Measurements from ENCODE around the gene ROBO1. TPM values are rescaled to one million over a fixed set of nuclear protein-coding genes. Genes with fewer than 3 reads are reported as not detected.

The ROBO1 gene
- total and polyA plus RNA-seq, 2 donors (not counting 3 experiments of a cell fraction or from before 2014, with no cell fraction given), result 5.9 to 14.2 TPM

DNA sequence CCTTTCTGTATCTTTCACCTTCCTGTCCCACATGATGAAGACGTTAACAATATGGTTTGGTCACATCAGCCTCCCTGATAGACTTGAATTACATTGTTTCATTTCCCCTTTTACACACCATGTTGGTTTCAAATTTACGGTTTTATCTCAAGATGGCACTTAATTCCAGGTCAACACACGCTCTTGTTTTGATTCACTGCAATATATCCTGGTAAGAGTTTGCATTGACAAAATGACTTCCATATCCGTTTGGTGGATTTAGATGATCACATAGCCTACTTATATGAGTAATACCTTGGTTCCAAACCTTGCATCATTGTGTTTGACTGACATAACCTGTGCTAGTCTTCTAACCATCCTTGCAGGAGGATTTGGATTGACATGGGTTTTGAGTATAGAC lies 499.4 kb downstream of the ROBO1 start:
- POLR2A ChIA-PET, result no interaction called here
- dilution Hi-C loops (cut with MboI; ENCODE audit: extremely low pct_ligation_motif_present, low sequenced_read_pairs), result no loop called here
- no peak overlapping the region for H3K4me3 ChIP-seq (replicated peaks in 1 of 3; ENCODE audit: insufficient read depth in 1 of 3, low read depth in 1 of 3, low read length in 3 of 3)

More for the DNA sequence above, 499.4 kb downstream of the ROBO1 start:
- CTCF ChIA-PET, result no interaction called here
- DNase-seq (ENCODE audit: low read depth, low spot score) (no peak), FAIRE-seq (no peak)
- TF ChIP-seq, protein P1, sequence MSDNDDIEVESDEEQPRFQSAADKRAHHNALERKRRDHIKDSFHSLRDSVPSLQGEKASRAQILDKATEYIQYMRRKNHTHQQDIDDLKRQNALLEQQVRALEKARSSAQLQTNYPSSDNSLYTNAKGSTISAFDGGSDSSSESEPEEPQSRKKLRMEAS (IDR thresholded peaks at IDR 0.05; ENCODE audit: insufficient read depth, insufficient read length), result no peak
- TF ChIP-seq MYC (IDR thresholded peaks at IDR 0.05; ENCODE audit: low read depth, low read length) (no peak), POLR2A (IDR thresholded peaks at IDR 0.05; ENCODE audit: low read depth, low read length) (no peak), JUN (IDR thresholded peaks at IDR 0.05; ENCODE audit: borderline replicate concordance, insufficient read depth, insufficient read length, low read depth) (no peak), FOS (IDR thresholded peaks at IDR 0.05; ENCODE audit: borderline replicate concordance, insufficient read depth, low read length) (no peak), POLR2AphosphoS5 (IDR thresholded peaks at IDR 0.05; ENCODE audit: insufficient read depth, low read depth, low read length) (no peak), EZH2 (IDR thresholded peaks at IDR 0.05; ENCODE audit: borderline replicate concordance, low read depth, low read length, severe bottlenecking) (no peak), GATA2 (IDR thresholded peaks at IDR 0.05; ENCODE audit: insufficient read depth, insufficient read length, low read depth, low read length) (no peak)
- TF ChIP-seq, protein P2, sequence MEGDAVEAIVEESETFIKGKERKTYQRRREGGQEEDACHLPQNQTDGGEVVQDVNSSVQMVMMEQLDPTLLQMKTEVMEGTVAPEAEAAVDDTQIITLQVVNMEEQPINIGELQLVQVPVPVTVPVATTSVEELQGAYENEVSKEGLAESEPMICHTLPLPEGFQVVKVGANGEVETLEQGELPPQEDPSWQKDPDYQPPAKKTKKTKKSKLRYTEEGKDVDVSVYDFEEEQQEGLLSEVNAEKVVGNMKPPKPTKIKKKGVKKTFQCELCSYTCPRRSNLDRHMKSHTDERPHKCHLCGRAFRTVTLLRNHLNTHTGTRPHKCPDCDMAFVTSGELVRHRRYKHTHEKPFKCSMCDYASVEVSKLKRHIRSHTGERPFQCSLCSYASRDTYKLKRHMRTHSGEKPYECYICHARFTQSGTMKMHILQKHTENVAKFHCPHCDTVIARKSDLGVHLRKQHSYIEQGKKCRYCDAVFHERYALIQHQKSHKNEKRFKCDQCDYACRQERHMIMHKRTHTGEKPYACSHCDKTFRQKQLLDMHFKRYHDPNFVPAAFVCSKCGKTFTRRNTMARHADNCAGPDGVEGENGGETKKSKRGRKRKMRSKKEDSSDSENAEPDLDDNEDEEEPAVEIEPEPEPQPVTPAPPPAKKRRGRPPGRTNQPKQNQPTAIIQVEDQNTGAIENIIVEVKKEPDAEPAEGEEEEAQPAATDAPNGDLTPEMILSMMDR (IDR thresholded peaks at IDR 0.05; ENCODE audit: extremely low read depth in 1 of 2, insufficient read depth in 1 of 2, low read depth in 1 of 2, low read length in 2 of 2), result no peak
- no peaks in the 10 kb centered on the region for H3K9me3 ChIP-seq (replicated peaks; ENCODE audit: control insufficient read depth, insufficient read depth, low read length)
- no peak overlapping the region for H3K4me2 ChIP-seq (ENCODE audit: insufficient read depth, low read length)
- H3K27ac ChIP-seq (ENCODE audit: insufficient read depth, low read depth, low read length), result no peak overlapping the region
- H2AFZ ChIP-seq (ENCODE audit: low read depth, low read length), result no peak overlapping the region
- no peaks in the 10 kb centered on the region for H3K79me2 ChIP-seq (ENCODE audit: control insufficient read depth, insufficient read depth, low read length)
- H3K9me1 ChIP-seq (replicated peaks; ENCODE audit: control insufficient read depth, extremely low read depth, insufficient read depth, low read length), result no peaks in the 10 kb centered on the region
- intact Hi-C loops (cut with micrococcal nuclease), result no loop called here
- H4K20me1 ChIP-seq (replicated peaks; ENCODE audit: control insufficient read depth, extremely low read depth, insufficient read depth, low read length), result no peaks in the 10 kb centered on the region
- no peaks in the 10 kb centered on the region for H3K36me3 ChIP-seq (ENCODE audit: control insufficient read depth in 2 of 2, extremely low read depth in 1 of 2, insufficient read depth in 2 of 2, low read length in 2 of 2)
- no peak overlapping the region for H3K9ac ChIP-seq (replicated peaks; ENCODE audit: extremely low read depth, insufficient read depth, low read length)
- no TSS peak for BruUV-seq (replicated peaks)
- H3K4me1 ChIP-seq (ENCODE audit: control insufficient read depth, extremely low read depth, insufficient read depth, low read length), result peaks cover 9% of the 10 kb centered on the region
- H3K27me3 ChIP-seq (ENCODE audit: control insufficient read depth in 2 of 2, insufficient read depth in 2 of 2, low read length in 2 of 2), result no peaks in the 10 kb centered on the region

Measured in endothelial cell of umbilical vein (primary cell).